Endodermal cell (in vitro differentiated cells): ENCODE measurements around the gene OR5K2. TPM values are rescaled to one million over a fixed set of nuclear protein-coding genes. Genes with fewer than 3 reads are reported as not detected.

ENCODE experiments used
- DNase-seq: peaks from one replicate; pipeline ENCODE4 v3.0.0-alpha.2; 2017
- H3K27ac ChIP-seq: 2 replicates; pipeline ENCODE4 v1.5.1; 2013; ENCODE audit warnings: mild to moderate bottlenecking, low read depth, low read length, moderate library complexity
- H3K27me3 ChIP-seq: 2 replicates; pipeline ENCODE4 v1.6.1; 2013; ENCODE audit warnings: mild to moderate bottlenecking, low read length, moderate library complexity; ENCODE audit not compliant: insufficient read depth, control insufficient read depth, poor library complexity, severe bottlenecking
- H3K36me3 ChIP-seq: 2 replicates; pipeline ENCODE4 v1.7.0; 2013; ENCODE audit warnings: mild to moderate bottlenecking, low read length, moderate library complexity; ENCODE audit not compliant: control insufficient read depth, insufficient read depth
- H3K4me1 ChIP-seq: one replicate; pipeline ENCODE4 v1.7.0; 2013; ENCODE audit warnings: low read length; ENCODE audit not compliant: control insufficient read depth, insufficient read depth
- H3K4me3 ChIP-seq: 2 replicates; pipeline ENCODE4 v1.5.1; 2013; ENCODE audit warnings: mild to moderate bottlenecking, low read length, moderate library complexity
- H3K9ac ChIP-seq: 2 replicates; pipeline ENCODE4 v1.6.1; 2013; ENCODE audit warnings: mild to moderate bottlenecking, low read length, moderate library complexity; ENCODE audit not compliant: poor library complexity, severe bottlenecking; ENCODE audit errors: extremely low read depth
- H3K9me3 ChIP-seq: 2 replicates; pipeline ENCODE4 v1.6.1; 2013; ENCODE audit warnings: mild to moderate bottlenecking, low read length, moderate library complexity; ENCODE audit not compliant: control insufficient read depth
- H3K27ac Mint-ChIP-seq: 2 replicates; pipeline ENCODE4 v1.8.0; 2020; ENCODE audit warnings: mixed read lengths
- H3K27me3 Mint-ChIP-seq: 2 replicates; pipeline ENCODE4 v1.8.0; 2021; ENCODE audit warnings: mild to moderate bottlenecking, mixed read lengths; ENCODE audit not compliant: insufficient read depth
- H3K36me3 Mint-ChIP-seq: 2 replicates; pipeline ENCODE4 v1.8.0; 2020; ENCODE audit warnings: low read depth, mixed read lengths
- H3K4me1 Mint-ChIP-seq: 2 replicates; pipeline ENCODE4 v1.8.0; 2020; ENCODE audit warnings: mixed read lengths
- H3K4me3 Mint-ChIP-seq: 2 replicates; pipeline ENCODE4 v1.8.0; 2020; ENCODE audit warnings: mild to moderate bottlenecking, moderate library complexity, mixed read lengths
- H3K9me3 Mint-ChIP-seq: 2 replicates; pipeline ENCODE4 v1.8.0; 2020; ENCODE audit warnings: mild to moderate bottlenecking, mixed read lengths
- CTCF ChIP-seq: fragments of 200-600 bp; sonication (generic); conservative IDR thresholded peaks from 2 replicates; pipeline ENCODE4 v1.5.0; 2021; ENCODE audit warnings: antibody characterized with exemption, mild to moderate bottlenecking
- WGBS, 2 experiments: methylation state at CpG; one replicate each; pipeline versions ENCODE4 v1.1.5 to v1.1.7; 2013; ENCODE audit warnings: missing lambda C conversion rate in 2 of 2, mixed read lengths in 1 of 2; ENCODE audit not compliant: insufficient coverage in 1 of 2, insufficient read length in 1 of 2; 5-methylcytosine and 5-hydroxymethylcytosine counted together
- total RNA-seq, 2 donors: library from RNA; stranded (reverse); fragmentation: NEBNext Ultra II Directional in 1 of 2; extraction: Animal tissue kit (Norgen Biotek cat#: 25700) in 1 of 2; gene quantifications; 2 replicates in 1 of 2; 3 replicates in 1 of 2; pipeline ENCODE4 v1.2.1, GENCODE V29; 2021

Gene OR5K2
- total RNA-seq, 2 donors from 2014 or later, result not detected

- Mint-ChIP-seq H3K36me3 (no peaks in the 10 kb centered on the region), H3K4me1 (no peaks in the 10 kb centered on the region), H3K27ac (no peak overlapping the region), H3K4me3 (no peak overlapping the region), H3K27me3 (no peaks in the 10 kb centered on the region), H3K9me3 (peaks cover 8% of the 10 kb centered on the region)
- no peaks in the 10 kb centered on the region for H3K4me1 ChIP-seq
- no peak for TF ChIP-seq CTCF
- 84 to 86% methylated on average over 1 to 3 of the region's 3 CpGs for WGBS, 2 experiments
- no peak for DNase-seq
- no peaks in the 10 kb centered on the region for H3K9me3 ChIP-seq
- no peak overlapping the region for H3K9ac ChIP-seq
- no peak overlapping the region for H3K27ac ChIP-seq
- H3K4me3 ChIP-seq, result no peak overlapping the region
- no peaks in the 10 kb centered on the region for H3K36me3 ChIP-seq
- no peaks in the 10 kb centered on the region for H3K27me3 ChIP-seq
Observed at GRCh38 chr3:98483626-98484025, 13.9 kb upstream of the OR5K2 start.

GRCh38 chr3:98500019-98500418, 2.5 kb downstream of the OR5K2 start:
- Mint-ChIP-seq H3K27me3 (no peaks in the 10 kb centered on the region), H3K9me3 (no peaks in the 10 kb centered on the region), H3K27ac (no peak overlapping the region), H3K4me3 (no peak overlapping the region), H3K36me3 (no peaks in the 10 kb centered on the region), H3K4me1 (no peaks in the 10 kb centered on the region)
- H3K36me3 ChIP-seq, result no peaks in the 10 kb centered on the region
- no peak for DNase-seq
- no peaks in the 10 kb centered on the region for H3K27me3 ChIP-seq
- 94 to 100% methylated on average over 1 to 4 of the region's 4 CpGs for WGBS, 2 experiments
- H3K4me3 ChIP-seq, result no peak overlapping the region
- TF ChIP-seq CTCF, result no peak
- H3K9ac ChIP-seq, result no peak overlapping the region
- H3K4me1 ChIP-seq, result no peaks in the 10 kb centered on the region
- H3K27ac ChIP-seq, result no peak overlapping the region
- H3K9me3 ChIP-seq, result no peaks in the 10 kb centered on the region

DNA sequence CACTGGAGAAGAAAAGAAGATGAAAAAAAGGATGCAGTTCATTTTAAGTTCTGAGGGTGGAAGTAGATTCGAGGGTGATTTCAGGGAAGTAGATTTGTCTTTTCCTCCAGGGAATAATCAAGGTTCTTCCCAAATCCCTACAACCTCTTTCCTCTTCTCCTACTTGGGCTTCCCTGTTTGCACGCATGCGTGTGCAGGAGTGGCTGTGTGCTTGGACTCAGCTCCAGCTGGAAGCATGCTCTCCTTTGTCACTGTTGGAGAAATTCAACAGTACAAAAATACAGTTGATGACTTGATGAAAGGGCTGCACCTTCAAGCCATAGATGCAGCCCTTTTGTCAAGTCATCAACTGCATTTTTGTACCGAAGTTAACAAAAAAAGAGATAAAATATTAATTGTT, 3.8 kb downstream of the OR5K2 start:
- H3K9me3 ChIP-seq, result no peaks in the 10 kb centered on the region
- Mint-ChIP-seq H3K36me3 (no peaks in the 10 kb centered on the region), H3K27ac (no peak overlapping the region), H3K27me3 (no peaks in the 10 kb centered on the region), H3K9me3 (no peaks in the 10 kb centered on the region), H3K4me1 (no peaks in the 10 kb centered on the region), H3K4me3 (no peak overlapping the region)
- no peaks in the 10 kb centered on the region for H3K36me3 ChIP-seq
- WGBS, 2 experiments, result 85 to 90% methylated on average over 2 to 4 of the region's 4 CpGs
- H3K9ac ChIP-seq, result no peak overlapping the region
- H3K27me3 ChIP-seq, result no peaks in the 10 kb centered on the region
- no peak for DNase-seq
- no peak for TF ChIP-seq CTCF
- H3K4me1 ChIP-seq, result no peaks in the 10 kb centered on the region
- no peak overlapping the region for H3K27ac ChIP-seq
- H3K4me3 ChIP-seq, result no peak overlapping the region
